Activated CD4-positive, alpha-beta T cell treated with anti-CD3 and anti-CD28 coated beads, Interleukin-10, Interleukin-2, amounts not matched to agents 100 ng/mL and 50 ng/mL, durations not matched to agents 16 hours and 8 hours (primary cell): ENCODE data around the gene GPR12.

ENCODE experiments used
- DNase-seq: peaks from one replicate; pipeline ENCODE4 v3.0.0-alpha.2; 2020

Gene GPR12, protein sequence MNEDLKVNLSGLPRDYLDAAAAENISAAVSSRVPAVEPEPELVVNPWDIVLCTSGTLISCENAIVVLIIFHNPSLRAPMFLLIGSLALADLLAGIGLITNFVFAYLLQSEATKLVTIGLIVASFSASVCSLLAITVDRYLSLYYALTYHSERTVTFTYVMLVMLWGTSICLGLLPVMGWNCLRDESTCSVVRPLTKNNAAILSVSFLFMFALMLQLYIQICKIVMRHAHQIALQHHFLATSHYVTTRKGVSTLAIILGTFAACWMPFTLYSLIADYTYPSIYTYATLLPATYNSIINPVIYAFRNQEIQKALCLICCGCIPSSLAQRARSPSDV

DNA sequence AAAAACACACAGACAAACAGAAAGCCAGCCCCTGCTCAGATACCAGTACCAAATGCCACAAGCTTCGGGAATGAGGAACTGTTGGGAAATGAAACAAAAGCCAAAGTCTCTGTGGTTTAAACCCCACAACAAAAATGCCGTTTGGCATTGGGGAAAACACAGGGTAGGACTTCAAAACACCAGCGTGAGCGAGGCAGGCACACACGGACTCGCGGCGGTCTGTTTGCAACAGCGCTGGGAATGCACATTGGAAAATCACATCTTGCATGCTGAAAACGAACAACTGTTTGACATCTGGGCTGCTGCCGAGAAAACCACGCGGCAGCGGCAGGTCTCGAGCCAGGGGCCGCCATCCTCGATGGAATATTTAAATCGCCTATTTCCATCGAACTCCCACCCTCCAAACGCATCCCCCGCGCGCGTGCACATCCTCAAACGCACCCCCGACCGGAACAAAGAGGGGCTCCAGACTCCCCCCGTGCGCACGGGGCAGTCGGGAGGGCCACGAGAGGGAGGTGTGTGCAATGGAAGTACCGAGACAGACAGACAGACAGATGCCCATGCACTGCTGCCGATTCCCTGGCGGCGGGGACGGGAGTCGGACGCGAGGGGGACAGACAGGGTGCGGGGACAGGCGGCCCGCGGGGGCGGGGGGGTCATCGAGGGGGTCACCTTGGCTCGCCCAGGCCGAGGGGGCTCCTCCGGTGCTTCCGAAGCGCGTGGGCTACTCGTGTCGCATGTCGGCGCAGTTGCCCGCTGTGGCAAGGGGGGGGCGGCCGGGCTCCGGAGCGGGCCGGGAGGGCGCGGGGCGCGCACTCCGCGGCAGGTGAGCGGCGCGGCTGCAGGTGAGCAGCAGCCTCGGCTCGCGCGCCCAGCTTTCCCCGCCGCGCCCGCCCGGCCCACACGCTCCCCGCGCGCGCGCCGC is at the start of gene GPR12:
Gene GPR12, minus strand, starts transcription at position 880 of the 925 bp plus-strand sequence. CDS start 959 bp downstream, outside the sequence.
- DNase-seq, result no peak

DNA sequence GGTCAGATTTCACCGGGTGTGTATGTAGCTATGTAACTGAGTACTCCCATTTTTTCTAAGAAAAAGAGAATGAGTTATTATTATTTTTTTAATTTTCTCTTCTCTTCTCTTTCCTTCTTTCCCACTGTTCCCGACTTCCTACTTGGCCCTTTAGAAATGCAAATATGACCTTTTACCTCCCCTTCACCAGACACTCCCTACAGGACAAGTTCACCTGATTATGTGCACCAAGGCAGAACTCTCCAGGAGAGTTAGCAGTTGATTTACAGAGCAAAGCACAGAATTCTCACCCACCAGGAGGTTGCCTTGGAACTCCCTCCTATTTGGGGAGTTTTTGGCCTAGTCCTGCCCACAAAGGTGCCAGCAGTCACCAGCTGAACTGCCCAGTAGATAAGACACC is 49.5 kb upstream of the GPR12 start:
- no peak for DNase-seq

DNA sequence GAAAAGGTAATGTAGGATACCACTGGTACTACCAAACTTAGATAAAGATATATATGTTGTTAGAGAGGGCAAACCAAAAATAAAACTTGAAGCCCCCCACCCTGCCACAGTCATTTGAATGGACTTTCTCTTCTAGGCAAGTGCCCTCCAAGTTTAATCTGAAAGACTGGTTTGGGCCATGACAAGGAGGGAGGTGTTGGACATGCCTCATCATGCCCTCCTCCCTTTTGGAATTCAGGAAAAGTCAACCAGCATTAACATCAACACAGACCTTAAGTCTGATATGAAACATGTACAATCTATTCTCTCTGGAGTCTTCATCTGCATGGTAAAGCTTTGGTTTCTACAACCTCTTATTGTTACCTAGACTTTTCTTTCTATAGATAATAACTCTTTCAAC is 46.3 kb upstream of the GPR12 start:
- DNase-seq, result no peak

DNA sequence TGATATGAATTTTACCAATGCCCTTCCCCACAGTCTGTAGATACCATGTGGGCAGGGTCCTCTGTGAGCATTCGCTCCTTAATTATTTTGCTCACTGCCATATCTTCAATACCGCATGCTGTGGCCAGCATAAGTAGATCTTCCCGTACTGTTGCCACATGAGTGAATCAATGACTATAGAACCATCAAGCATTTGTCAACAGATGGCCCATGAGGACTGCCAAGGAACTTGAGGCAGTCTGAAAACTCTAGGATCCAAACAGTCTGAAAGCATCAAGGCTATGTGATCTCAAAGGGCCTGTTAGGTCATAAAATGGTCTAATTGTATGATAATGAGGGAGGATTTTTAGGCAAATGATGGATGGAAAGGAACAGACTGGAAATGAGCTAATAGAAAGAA is 27.4 kb upstream of the GPR12 start:
- no peak for DNase-seq

DNA sequence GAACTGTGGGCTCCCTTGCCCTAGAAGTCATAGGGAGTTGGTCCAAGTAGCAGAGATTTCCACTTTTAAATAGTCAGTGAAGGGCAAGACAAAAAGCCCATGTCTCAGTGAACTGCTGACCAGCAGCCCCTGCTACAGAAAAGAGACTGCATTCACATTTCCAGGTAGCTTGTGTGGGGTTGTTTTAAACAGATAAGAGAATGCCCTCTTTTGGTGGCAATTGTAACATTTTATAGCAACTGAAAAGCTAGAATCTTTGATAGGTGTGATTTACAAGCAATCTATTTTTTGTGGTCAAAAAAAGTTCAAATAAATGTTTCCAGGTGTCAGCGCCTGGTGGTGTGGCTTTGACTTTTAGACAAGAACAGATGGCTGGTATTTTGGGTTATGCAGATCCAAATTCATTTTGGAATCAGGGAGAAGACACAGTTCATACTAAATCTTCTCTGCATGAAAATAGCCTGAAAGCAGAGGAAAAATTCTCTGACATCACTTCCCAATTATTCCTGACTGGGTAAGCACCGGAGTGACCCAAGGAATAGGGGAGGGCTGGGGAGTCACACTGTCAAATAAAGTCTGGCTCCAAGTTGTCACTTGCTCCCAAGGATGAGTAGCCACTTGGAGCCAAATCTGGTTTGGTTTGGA is 26.2 kb upstream of the GPR12 start:
- DNase-seq, result no peak

DNA sequence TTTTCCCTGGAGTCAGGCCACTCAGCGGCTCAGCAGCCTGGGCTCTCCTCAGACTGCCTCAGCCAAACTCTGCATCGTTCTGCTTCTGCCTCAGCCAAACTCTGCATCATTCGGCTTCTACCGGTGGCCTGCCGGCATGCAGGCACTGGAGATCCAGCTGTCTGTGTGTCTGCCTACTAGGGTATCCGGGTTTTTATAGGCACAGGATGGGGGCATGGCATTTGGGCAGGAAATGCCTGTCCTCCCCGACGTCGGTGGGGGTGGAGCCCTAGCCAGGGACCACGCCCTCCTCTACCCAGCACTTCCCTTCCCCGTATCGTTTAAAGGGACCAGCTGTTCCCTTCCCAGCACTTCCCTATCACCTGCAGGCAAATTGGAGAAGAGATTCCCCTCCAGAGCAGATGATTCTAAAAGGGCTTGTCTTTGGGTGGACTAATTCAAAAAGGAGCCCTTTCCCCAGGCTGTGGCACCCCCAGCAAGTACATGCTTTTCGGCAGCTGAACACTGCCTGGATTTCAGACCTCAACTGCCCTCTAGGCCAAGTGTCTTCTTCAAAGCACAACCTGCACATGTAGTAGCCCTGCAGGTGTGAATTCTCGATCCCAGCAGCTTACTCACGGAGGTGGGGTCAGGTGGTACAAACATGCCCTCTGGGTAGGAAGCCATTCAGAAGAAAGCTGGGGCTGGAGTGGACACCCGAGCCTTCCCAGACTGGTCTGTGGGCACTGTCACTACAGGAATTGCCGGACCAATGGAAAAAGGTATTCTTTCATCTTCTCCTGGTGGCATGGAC is 25.4 kb upstream of the GPR12 start:
- peak; percentile 55 for DNase-seq

DNA sequence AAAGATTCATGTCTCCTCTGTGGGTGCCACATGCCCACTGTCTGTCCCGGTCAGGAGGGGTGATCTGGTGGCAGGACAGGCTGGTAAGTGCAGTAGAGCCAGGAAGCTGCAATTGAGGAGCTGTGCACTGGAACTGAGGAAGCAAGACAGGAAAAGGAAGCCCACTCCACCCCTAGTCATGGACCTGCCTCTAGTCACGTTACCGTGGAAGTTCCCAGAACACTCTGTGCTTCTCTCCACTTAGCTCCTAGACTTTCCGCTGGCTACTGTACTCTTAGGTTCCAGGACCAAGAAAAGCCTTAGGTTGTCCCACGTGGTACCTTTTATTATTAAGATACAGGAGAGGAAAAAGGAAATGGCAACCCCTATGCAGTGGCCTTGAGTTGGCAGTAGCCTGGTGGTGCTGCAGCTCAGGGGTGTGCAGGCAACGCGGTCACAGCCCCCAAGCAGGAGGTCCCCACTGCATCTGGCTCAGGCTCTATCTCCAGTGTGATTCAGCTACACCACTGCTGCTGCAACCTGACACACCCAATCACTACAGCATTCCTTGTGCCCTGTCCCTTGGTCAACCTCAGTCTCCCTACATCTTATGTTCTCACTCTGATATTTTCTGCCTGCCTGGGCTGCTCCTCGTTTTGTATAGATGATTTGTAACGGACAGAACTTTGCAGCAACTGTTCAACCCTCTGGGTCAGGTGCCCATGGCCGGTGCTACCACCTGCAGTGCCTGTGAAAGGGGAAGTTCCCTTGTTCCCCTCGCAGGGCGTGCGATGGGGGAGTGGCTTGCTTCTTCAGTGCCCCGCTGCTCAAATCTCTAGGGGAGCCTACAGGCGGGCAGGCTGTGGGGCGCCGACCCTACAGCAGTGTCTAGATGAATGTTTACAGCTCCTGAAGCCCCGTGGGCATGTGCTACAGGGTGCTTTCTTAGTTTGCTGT is 24.4 kb upstream of the GPR12 start:
- no peak for DNase-seq

DNA sequence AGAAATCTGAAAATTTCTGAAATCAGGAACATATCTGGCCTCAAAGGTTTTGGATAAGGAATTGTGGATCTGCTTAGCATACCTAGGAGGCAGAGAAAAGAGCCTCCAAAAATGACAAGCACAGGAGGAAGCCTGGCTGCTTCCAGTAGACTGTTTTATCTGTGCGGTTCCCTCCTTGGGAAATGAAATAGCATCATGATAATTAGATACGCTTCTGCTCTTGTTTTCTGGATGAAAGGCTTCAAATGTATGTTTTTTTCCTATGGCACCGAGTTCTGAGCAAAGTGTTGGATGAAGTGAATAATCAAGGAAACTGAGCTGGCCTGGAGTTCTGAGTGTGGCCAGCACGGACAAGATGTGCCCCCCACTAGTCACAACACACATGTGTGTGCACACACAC is 19.8 kb upstream of the GPR12 start:
- DNase-seq, result no peak

DNA sequence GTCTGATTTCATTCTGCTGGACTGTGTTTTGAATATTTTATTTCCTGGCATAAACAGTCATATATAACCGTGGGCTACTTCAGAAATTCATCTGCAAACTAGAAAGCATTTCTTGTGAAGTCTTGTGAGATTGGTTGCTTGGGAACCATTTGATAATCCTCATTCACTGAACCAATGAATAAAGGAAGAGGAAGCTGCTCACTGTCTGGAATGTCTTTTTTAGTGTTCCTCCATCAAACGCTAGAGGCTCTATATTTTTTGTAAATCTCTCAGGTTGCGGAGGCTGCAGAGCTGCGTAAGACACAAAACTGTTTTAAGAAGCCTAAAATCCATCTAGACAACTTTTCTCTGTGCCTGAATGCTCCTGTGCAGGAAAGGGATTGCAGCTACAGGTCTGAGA is 18.7 kb upstream of the GPR12 start:
- DNase-seq, result no peak

DNA sequence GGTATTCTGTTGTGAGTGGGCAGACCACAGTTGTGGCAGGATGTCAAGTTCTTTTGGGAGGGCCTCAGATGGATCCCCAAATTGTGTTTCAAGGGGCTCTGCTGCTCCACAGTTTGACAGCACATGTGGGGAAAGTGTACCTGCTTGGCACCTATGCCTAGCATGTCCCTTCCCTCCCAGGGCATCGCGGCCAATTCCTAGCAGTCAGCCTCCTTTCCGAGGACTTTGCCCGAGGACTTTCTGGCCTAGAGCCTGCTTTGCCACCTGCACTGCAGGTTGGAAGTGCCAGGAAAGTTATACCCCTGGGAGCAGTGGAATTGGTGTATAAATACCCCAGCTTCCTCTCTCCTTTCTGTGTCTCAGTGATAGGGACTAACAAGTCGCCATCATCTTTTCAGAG is 11.9 kb upstream of the GPR12 start:
- DNase-seq, result no peak

DNA sequence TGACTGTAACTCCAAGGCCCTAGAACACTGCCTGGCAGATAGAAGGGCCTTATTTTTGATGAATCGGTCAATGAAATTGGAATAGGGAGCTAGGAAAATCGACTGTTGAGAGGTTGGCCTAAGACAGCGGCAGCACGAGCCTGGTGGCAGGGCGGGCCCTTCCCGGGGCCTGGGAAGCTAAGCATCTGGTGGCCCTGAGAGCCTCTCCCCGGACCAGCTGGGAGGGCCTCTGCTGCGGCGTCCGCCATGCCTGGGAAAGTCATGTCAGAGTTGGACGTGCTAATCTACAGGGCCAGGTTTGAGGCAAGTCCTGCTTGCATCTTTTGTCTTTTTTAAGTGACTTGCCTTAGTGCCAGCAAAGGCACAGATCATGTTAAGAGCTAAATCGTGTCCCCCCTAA is 11.2 kb upstream of the GPR12 start:
- no peak for DNase-seq

DNA sequence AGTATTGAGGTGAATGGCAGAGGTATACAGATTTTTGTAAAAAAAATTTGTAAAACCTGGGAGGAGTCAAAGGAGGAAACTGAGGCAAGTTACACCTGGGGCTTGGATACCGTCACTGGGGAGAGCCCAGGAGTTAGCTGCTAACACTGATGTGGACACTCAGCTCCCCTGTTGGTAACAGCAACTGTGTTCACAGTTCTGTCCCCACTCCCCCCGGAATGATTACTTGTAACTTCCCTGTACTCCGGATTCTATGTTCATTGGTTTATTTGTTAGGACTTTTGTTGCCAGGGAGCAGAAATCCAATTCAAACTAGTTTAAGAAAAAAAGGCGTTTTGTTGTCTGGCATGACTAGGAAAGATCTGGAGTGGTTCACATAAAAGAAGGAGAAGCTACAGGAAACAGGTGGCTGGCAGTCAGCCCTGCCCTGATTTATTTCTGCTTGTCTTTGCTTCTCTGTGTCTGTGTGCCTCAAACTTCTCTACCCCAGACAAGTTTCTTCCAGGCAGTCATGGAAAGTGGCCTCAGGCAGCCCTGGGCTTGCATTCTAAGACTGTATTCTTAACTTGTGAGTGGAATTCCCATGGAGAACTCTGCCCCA is 2.3 kb upstream of the GPR12 start:
- no peak for DNase-seq

DNA sequence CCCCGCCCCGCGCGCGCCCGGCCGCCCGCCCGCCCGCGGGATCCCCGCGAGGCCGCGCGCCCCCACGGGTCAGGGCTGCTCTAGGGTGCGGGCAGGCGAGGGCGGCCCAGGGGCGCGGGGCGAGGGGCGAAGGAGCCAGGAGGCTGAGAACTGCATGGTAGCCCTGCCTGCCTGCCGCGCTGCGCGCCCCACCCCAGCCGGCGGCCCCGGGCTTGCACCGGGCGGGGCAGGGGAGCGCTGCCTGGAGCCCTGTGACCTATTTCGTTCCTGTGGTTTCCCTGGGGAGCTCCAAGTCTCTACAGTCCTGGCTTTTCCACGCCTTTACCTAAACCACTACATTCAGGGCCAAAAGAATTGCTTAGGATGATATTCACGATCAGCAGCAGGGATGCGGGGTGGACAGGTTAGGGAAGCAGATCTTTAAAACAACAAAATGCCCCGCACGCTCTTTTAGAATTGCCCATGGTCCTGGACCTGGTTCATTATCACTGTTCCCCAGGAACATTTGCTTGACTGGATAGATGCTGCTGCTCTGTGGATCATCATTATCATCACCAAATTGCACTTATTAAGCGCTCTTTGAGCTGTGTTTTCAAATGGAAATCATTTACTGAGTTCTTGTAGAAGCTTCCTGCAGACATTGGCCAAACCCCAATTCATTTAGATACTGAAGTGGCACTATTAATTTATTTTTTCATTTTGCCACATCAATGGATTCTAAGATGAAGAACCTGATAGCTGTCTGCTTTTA is 421 bp upstream of the GPR12 start:
- no peak for DNase-seq

DNA sequence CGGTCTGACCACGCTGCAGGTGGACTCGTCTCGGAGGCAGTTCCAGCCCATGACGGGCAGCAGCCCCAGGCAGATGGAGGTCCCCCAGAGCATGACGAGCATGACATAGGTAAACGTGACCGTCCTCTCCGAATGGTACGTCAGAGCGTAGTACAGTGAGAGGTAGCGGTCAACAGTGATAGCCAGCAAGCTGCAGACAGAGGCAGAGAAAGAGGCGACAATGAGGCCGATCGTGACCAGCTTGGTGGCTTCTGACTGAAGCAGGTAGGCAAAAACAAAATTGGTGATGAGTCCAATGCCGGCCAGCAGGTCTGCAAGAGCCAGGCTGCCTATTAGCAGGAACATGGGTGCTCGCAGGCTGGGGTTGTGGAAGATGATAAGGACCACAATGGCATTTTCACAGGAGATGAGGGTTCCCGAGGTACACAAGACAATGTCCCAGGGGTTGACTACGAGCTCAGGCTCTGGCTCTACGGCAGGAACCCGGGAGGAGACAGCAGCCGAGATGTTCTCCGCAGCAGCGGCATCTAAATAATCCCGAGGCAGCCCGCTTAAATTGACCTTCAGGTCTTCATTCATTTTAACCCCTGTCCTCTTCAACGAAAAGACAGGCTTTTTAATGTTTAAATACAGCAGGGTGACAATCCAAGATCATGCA is 1.2 kb downstream of the GPR12 start:
- DNase-seq, result no peak

DNA sequence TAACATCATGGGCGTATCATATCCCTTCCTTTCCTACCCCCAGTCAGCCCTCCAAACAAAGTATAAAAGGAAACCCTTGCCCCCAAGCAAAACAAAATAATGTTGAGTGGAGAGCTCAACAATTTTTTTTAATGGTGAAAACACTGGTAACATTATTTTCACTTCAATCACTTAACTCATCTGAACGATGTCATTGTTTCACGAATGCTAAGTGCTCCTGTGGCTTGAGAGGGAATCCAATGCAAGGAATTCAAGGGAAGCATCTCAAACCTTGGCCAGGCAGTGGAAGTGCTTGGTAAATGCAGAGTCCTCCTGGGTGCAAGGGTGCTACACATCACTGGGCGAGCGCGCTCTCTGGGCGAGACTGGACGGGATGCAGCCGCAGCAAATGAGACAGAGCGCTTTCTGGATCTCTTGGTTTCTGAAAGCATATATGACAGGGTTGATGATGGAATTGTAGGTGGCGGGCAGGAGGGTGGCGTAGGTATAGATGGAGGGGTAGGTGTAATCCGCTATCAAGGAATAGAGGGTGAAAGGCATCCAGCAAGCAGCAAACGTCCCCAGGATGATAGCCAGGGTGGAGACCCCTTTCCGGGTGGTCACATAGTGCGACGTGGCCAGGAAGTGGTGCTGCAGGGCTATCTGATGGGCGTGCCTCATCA is 2.0 kb downstream of the GPR12 start:
- DNase-seq, result no peak

DNA sequence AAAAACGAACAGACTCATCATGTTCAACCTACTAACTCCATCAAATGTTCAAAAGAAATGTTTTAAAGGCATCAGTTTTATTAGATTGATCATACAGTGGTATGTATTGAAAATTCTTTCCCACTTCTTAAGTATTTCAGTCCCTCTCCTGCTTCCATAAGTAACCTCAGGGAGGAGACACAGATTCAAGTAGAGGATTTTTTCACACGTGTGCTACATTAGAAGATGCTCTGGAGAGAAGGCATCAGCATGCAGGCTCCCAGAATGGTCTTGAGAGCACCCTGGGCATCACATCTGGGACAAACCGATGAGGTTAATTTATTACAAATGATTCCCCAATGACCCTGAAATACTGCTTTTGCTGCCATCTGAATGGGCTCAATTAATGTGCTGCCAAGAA is 3.6 kb downstream of the GPR12 start:
- no peak for DNase-seq

DNA sequence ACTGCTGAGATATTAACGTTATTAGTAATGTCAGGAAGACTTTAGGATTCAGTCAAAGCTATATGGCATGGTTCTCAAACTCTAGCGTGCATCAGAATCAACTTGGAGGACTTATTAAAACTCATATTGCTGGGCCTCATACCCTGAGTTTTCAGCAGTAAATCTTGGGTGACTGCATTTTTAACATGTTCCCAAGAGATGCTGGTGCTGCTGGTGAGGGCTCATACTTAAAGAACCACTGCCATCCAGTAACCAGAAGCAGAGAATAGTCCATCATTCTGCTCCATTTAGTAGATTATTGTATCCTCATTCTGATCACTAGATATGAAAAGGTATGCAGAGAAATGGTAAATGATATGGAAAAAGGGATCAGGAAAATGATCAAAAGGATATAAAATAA is 7.9 kb downstream of the GPR12 start:
- no peak for DNase-seq

DNA sequence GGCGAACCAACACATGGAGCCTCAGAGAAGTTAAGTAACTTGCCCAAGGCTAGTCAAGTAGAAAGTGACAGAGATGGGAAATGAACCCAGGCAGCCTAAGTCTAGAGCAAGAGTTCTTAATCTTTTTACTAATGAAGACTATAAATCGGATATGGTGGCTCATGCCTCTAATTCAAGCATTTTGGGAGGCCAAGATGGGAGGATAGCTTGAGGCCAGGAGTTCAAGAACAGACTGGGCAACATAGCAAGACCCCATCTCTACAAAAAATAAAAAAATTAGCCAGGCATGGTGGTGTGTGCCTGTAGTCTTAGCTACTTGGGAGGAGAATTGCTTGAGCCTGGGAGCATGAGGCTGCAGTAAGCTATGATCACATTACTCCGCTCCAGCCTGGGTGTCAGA is 10.7 kb downstream of the GPR12 start:
- no peak for DNase-seq

DNA sequence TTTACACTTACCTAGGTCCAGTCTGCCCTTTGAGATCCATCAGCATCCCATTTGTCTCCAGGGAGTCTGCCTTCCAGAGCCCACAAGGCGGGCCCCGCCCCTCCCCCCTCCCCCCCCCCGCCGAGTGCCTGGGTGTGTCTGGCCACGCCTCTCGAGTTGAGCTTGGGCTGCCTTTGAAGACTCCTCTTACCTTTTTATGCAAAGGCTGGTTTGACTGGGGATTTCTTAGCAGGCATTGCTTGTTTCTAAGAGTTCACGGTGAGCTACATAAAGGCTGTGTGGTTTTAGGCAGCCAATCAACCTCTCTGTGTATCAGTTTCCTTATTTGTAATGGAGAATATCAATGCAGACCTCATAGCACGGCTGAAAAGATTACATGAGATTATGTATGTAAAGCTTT is 11.3 kb downstream of the GPR12 start:
- peak; percentile 4 for DNase-seq
